GM12892 (cell line): ENCODE results near the gene SLC35A2.

Experiments used
- POLR2AphosphoS5 ChIP-seq: IDR thresholded peaks from 2 replicates; pipeline ENCODE4 v1.6.1; 2011; ENCODE audit warnings: low read depth, low read length, control low read depth
- TAF1 ChIP-seq: IDR thresholded peaks from 2 replicates; pipeline ENCODE4 v1.6.1; 2011; ENCODE audit warnings: low read depth, mild to moderate bottlenecking, control low read depth, low read length, borderline replicate concordance

DNA sequence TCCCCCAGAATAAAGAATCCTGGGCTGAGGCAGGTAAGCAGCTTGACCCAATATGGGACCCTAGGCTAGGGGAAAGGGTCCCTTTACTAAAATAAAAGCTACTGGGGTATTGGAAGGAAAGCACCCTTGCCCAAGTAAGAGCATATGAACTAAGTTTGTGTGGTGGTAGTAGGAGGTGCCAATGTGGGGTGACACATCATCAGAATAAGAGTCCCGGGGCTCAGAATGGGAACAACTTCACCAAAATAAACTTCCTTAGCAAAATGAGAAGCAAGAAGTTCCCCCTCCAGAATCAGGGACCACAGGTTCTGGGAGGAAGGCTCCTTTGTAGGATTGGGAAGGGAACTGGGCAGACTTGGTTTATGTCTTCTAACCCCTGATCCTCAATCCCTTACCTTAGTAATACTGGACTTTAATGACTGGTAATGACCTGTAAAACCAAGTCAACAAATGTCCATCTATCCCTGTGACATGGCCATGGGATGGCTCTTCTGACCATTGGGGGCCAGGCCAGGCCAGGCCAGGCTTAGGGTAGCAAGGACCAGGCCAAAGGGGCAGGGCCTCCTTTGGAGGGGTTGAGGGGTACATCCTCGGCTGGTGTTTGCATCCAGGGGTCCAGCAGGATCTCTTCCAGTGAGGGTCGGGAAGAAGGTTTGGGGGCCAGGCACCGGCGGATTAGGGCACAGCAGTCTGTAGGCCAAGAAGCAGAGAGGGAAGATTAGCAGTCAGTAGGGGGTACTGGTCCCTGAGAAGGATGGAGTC lies 2.3 kb upstream of the SLC35A2 start:
- TF ChIP-seq TAF1 (no peak), POLR2AphosphoS5 (no peak)
